GM10266 (cell line): Measurements from ENCODE around the gene PCSK7.
A peak's percentile ranks its signal among the peaks of the same experiment; 100 is the strongest.

Experiments used
- DNase-seq: peaks from one replicate; pipeline ENCODE4 v3.0.0; 2012; ENCODE audit errors: extremely low spot score
- CTCF ChIP-seq: IDR thresholded peaks from 2 replicates; pipeline ENCODE4 v1.5.1; 2012; ENCODE audit warnings: mild to moderate bottlenecking, low read depth; ENCODE audit not compliant: control insufficient read depth, insufficient read depth; ENCODE audit errors: missing control alignments

Gene PCSK7

GRCh38 chr11:117249571-117249970 is 17.7 kb upstream of the PCSK7 start:
- DNase-seq, result no peak
- TF ChIP-seq CTCF, result no peak

DNA sequence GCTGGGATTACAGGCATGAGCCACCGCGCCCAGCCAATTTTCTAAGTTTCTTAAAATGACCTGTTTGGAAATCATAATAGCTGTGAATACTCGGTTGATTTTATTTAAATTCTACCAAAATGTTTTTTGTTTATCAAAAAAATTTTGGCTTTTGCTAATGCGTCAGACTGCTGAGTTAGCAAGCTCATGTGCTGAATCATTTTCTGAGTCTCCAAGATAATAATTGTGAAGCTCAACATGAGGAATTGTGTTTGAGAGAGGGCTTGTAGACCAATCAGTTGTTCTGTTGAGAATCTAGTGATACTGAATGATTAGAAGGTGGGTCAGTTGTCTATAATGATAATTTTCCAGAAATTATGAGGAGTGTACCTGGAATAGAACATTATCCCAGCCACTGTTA is 16.5 kb upstream of the PCSK7 start:
- DNase-seq, result no peak
- TF ChIP-seq CTCF, result no peak

GRCh38 chr11:117239295-117239694 is 7.4 kb upstream of the PCSK7 start:
- TF ChIP-seq CTCF, result no peak
- DNase-seq, result no peak

DNA sequence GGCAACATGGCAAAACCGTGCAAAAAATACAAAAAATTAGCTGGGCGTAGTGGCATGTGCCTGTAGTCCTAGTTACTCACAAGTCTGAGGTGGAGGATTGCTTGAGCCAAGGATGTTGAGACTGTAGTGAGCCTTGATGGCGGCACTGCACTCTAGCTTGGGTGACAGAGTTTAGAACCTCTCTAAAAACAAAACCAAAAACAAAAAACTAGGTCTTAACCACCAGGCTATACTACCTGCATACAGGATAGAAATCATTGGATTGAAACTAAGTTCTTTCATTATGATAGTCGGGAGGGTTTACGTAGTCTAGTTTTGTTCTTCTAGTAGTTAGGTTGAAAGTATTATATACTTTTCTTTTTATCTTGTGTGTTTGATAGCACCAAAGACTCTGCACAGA is 6.3 kb upstream of the PCSK7 start:
- no peak for TF ChIP-seq CTCF

GRCh38 chr11:117232911-117233409 is 1.1 kb upstream of the PCSK7 start:
- no peak for TF ChIP-seq CTCF
- DNase-seq, result peak; percentile 66

More for the DNA sequence above, 6.3 kb upstream of the PCSK7 start:
- no peak for DNase-seq

GRCh38 chr11:117232092-117232878 is 412 bp upstream of the PCSK7 start, which contains the start of gene RNF214:
Gene RNF214, plus strand, starts transcription at chr11:117232671. Its CDS starts 1,602 bp downstream, at chr11:117234273.
- DNase-seq, result peak; percentile 99
- TF ChIP-seq CTCF, result peak; percentile 90

GRCh38 chr11:117230999-117231841 is 653 bp downstream of the PCSK7 start:
- no peak for TF ChIP-seq CTCF
- no peak for DNase-seq
